ENCODE measurements around the gene POLA1.

Gene POLA1

DNA sequence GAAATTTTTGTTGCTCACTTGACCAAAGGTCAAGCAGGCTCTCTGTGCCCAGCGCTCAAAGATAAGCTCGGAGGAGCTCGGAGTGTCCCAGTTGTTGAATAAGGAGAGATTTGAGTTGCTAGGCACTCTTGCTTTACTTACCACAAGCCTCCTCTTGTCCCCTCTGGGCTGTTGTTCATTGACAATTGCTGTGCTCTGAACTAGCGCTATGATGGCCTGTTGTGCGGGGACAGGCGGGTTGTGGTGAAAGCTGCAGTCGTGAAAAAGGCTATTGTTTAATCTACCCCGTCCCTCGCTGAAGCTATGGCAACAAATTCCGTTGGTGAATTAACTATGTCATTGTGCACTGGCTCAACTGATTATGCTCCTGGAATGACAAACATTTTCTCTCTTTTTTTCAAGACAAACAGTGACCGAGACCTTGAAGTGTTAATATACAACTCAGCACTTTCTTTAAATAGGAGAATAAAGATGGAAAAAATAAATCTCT is 21.0 kb upstream of the POLA1 start:
- no peak for ATAC-seq

DNA sequence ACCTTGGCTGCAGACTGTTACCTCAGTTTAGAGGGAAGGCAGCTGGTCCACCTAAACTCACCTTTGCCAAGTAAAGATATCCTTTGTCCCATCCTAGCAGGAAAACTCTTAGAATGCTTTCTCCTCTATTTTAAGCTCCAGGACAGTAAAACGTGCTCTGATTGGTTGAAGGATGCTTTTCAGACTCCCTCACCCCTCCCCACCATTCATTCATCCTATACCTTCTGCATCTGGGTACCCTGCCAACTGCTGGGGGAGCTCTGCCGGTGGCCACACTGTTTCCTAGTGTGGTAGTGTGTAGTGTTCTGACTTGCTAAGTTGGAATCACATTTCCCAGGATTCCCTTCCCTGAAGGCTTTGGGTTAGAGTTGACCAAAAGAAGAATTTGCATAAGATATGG is 20.3 kb upstream of the POLA1 start:
- DNase-seq (no peak), ATAC-seq (no peak)
- no peaks in the 10 kb centered on the region for H3K4me1 Mint-ChIP-seq
- H3K27me3 Mint-ChIP-seq = no peaks in the 10 kb centered on the region
- no peak overlapping the region for H3K27ac Mint-ChIP-seq
- H3K9me3 Mint-ChIP-seq = no peaks in the 10 kb centered on the region
- H3K36me3 Mint-ChIP-seq (ENCODE audit: low read depth) = no peaks in the 10 kb centered on the region
- no peak overlapping the region for H3K4me3 Mint-ChIP-seq

More for the DNA sequence above, 21.0 kb upstream of the POLA1 start:
- no peak overlapping the region for H3K4me3 Mint-ChIP-seq
- H3K36me3 Mint-ChIP-seq (ENCODE audit: low read depth) = no peaks in the 10 kb centered on the region
- no peaks in the 10 kb centered on the region for H3K4me1 Mint-ChIP-seq
- H3K27ac Mint-ChIP-seq = no peak overlapping the region
- DNase-seq = no peak
- H3K27me3 Mint-ChIP-seq = peaks cover 3% of the 10 kb centered on the region
- no peaks in the 10 kb centered on the region for H3K9me3 Mint-ChIP-seq

DNA sequence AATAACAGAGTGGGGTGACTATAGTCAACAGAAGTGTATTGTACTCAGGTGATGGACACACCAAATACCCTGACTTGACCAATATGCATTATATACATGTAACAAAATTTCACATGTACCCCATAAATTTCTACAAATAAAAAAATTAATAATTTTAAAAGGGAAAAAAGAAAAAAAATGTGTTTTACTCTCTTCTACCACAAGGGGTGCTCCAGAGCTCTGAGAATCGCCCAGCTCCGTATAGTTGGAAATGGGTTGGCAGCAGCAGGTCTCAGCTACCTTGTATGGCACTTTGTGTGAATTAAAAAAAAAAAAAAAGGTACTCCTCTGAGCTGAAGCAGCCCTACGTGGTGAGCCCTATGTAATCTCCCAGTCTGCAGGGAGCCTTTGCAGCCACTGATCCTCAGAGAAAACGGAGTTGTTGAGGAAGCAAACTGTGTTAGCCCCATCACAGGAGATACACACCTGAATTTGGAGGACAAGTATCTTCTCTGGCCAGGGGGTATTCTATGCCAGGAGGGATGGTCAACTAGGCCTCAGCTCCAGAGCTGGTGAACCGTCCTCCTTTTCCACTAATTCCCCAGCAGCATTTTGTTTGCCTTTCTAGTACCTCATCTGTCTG is 17.2 kb upstream of the POLA1 start:
- DNase-seq (no peak), ATAC-seq (no peak)
- Mint-ChIP-seq H3K36me3 (ENCODE audit: low read depth) (no peaks in the 10 kb centered on the region), H3K27ac (no peak overlapping the region), H3K4me3 (no peak overlapping the region), H3K27me3 (peaks cover 4% of the 10 kb centered on the region), H3K9me3 (no peaks in the 10 kb centered on the region), H3K4me1 (peaks cover 4% of the 10 kb centered on the region)

DNA sequence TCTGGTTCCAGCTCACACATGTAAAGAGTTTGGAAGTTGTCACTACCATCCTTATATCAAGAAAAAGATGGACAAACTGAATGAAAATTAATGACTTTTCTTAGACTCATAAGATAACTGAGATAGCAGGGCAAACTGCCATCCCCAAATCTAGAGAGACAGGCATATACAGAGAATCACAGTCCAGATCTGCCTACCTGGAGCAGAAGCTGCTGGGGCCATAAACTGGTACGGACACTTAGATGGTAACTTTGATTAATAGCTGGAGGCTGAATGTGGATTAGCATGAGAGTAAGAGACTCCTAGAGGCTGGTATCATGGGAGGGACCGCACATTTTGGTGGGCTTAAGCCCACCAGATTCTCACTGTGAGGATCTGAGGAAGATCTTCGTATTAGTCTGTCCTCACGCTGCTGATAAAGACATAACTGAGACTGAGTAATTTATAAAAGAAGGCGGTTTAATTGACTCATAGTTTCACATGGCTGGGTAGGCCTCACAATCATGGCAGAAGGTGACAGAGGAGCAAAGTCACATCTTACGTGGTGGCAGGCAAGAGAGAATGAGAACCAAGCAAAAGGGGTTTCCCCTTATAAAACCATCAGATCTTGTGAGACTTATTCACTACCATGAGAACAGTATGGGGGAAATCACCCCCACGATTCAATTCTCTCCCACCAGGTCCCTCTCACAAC is 10.8 kb upstream of the POLA1 start:
- Mint-ChIP-seq H3K36me3 (ENCODE audit: low read depth) (peaks cover 3% of the 10 kb centered on the region), H3K9me3 (peaks cover 10% of the 10 kb centered on the region), H3K4me3 (peak overlapping the region; percentile 30), H3K4me1 (peaks cover 30% of the 10 kb centered on the region), H3K27me3 (peaks cover 7% of the 10 kb centered on the region), H3K27ac (peak overlapping the region; percentile 89)
- ATAC-seq (peak; percentile 98), DNase-seq (peak; percentile 26)

DNA sequence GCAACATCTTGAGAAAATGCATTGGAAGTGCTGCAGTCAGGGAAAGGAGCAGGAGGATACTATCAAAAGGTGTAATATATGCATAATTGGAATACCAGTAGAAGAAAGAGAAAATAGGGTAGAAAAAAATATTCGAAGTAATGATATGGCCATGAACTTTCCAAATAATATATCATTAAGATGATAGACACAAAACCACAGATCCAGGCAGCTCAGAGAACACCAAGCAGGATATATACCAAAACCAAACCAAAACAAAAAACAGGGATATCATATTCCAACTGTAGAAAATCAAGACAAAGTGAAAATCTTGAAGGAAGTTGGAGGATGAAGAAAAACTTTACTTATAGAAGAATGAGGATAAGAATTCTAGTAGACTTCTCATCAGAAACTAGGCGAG is 9.7 kb upstream of the POLA1 start:
- ATAC-seq (no peak), DNase-seq (no peak)
- no peak overlapping the region for H3K27ac Mint-ChIP-seq
- H3K9me3 Mint-ChIP-seq = peaks cover 10% of the 10 kb centered on the region
- no peak overlapping the region for H3K4me3 Mint-ChIP-seq
- peaks cover 8% of the 10 kb centered on the region for H3K27me3 Mint-ChIP-seq
- peaks cover 3% of the 10 kb centered on the region for H3K36me3 Mint-ChIP-seq (ENCODE audit: low read depth)
- peaks cover 30% of the 10 kb centered on the region for H3K4me1 Mint-ChIP-seq

DNA sequence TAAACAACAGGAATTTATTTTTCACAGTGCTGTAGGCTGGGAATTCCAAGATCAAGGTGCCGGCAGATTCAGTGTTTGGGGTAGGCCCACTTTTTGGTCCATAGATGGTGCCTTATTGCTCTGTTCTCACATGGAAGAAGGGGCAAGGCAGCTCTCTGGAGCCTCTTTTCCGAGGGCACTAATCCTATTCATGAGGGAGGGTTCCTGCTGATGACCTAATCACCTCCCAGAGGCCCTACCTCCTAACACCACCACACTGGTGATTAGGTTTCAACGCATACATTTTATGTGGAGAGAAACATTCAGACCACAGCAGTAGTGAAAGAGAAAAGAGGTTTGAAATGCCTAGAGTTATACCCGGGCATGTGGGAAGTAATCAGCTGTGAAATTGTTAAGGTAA is 1.4 kb upstream of the POLA1 start:
- Mint-ChIP-seq H3K4me1 (peaks cover 29% of the 10 kb centered on the region), H3K4me3 (peak overlapping the region; percentile 85), H3K27ac (no peak overlapping the region), H3K9me3 (no peaks in the 10 kb centered on the region), H3K36me3 (ENCODE audit: low read depth) (peaks cover 16% of the 10 kb centered on the region), H3K27me3 (peaks cover 1% of the 10 kb centered on the region)
- DNase-seq = no peak
- ATAC-seq = no peak

DNA sequence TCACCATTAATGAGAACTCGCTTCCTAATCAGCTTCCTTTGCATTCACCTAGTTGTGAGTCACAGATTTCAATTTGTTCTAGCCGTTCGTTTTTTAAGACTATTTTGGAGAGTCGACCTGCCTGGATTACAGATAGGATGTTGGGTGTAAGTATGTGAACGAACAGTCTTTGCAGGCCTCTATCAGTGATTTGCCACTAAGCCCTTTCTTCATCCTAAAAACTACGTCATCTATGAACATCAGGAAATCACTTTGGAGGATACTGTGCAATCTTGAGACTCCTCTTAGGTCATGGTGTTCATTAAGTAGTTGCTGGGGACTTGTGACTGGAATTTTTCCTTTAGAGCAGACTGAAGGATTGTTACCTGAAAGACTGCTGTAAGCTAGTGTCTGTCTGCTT is 1.1 kb downstream of the POLA1 start:
- H3K27ac Mint-ChIP-seq = peak overlapping the region; percentile 85
- H3K36me3 Mint-ChIP-seq (ENCODE audit: low read depth) = peaks cover 23% of the 10 kb centered on the region
- no peaks in the 10 kb centered on the region for H3K9me3 Mint-ChIP-seq
- peaks cover 30% of the 10 kb centered on the region for H3K4me1 Mint-ChIP-seq
- H3K4me3 Mint-ChIP-seq = peak overlapping the region; percentile 85
- DNase-seq = no peak
- no peak for ATAC-seq
- H3K27me3 Mint-ChIP-seq = no peaks in the 10 kb centered on the region

DNA sequence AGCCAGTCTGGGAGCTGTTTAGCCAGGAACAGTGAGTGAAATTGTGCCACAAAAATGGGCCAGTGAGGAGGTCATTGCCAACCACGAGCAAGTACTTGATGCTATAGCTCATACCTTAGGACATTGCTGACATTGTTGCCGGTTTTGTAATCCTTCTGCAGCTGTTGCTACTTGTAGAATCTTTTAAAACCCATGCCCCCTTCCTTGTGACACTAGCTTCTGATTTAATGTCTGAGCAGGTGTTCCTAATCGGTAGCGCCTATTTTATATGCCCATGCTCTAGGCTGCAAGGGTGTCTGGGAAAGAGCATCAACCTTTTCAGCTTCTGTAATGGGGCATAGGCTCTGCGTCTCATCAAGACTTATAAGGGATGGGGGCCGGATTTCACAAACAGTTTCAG is 2.6 kb downstream of the POLA1 start:
- H3K27me3 Mint-ChIP-seq = no peaks in the 10 kb centered on the region
- DNase-seq (no peak), ATAC-seq (no peak)
- no peaks in the 10 kb centered on the region for H3K9me3 Mint-ChIP-seq
- H3K4me3 Mint-ChIP-seq = peak overlapping the region; percentile 41
- H3K4me1 Mint-ChIP-seq = peaks cover 33% of the 10 kb centered on the region
- H3K36me3 Mint-ChIP-seq (ENCODE audit: low read depth) = peaks cover 26% of the 10 kb centered on the region
- H3K27ac Mint-ChIP-seq = no peak overlapping the region

DNA sequence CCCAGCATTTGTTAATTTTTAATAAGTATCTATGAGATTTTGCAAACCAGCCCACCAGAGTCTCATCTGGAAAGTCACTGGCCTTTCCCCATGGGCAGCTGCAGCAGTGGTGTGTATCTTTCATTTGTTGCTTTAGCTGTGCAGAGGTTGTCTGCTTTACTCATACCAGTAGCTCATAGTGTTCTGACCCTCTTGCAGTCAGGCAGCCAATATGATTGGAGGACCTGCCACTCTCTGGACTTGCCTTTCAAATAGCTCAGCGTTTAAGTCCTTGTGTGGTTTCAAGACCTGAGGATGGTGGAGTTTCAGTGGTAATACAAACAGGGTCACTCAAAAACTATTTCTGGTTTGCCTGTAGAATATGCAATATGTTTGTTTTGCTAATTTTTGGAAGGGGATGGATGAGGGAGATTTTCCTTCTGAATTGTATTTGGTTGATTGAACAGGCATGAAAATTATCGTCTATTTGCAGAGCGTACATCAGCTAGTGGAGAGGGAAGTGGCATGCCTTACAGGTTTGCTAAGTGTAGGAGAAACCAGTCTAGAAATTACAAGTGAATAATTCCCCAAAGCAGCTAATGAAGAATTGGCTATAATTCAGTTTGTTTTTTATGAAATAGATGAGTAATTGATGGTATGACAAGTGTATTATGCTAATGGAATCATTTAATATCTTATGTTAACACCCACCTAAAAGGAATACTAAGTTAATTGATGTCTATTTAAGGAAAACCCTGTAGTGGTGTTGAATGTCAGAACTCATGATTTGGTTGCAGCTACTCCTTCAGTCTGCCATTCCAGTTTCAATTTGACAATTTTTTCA is 8.9 kb downstream of the POLA1 start:
- Mint-ChIP-seq H3K4me1 (peaks cover 12% of the 10 kb centered on the region), H3K27me3 (no peaks in the 10 kb centered on the region), H3K36me3 (ENCODE audit: low read depth) (peaks cover 36% of the 10 kb centered on the region), H3K27ac (no peak overlapping the region), H3K9me3 (no peaks in the 10 kb centered on the region), H3K4me3 (no peak overlapping the region)
- peak; percentile 28 for ATAC-seq
- DNase-seq = no peak

DNA sequence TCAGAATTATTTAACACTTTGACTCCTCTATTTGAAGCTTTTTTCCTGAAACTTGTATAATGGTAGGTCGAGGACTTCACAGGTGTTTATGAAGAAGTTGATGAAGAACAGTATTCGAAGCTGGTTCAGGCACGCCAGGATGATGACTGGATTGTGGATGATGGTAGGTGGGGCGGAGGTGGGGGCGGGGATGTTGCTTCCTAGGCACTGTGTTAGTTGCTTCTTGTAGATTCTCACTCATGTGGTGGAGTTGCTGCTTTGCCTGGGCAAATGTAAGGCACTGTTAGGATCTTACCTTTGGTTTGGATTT is 9.4 kb downstream of the POLA1 start:
- no peak overlapping the region for H3K4me3 Mint-ChIP-seq
- H3K4me1 Mint-ChIP-seq = peaks cover 12% of the 10 kb centered on the region
- no peak overlapping the region for H3K27ac Mint-ChIP-seq
- no peaks in the 10 kb centered on the region for H3K9me3 Mint-ChIP-seq
- ATAC-seq (no peak), DNase-seq (no peak)
- peaks cover 40% of the 10 kb centered on the region for H3K36me3 Mint-ChIP-seq (ENCODE audit: low read depth)
- no peaks in the 10 kb centered on the region for H3K27me3 Mint-ChIP-seq

DNA sequence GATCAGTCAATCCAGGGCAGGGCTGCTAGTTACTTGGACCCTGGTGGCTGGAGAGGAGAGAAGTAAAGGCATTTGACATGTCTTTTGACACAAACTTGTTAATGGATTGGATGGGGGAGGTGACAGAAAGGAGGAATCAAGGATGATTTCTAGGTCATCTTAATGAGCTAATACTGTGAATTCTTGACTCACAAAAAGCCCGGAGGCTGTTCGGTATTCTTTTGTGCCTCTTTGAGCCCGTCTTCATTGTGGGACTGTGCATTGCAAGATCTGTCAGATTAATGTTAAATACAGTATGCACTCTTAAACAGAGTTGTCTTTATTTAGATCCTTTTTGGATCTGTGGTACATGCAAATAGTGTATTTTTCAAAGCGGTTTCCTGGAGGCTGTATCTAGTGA is 25.1 kb downstream of the POLA1 start:
- ATAC-seq (no peak), DNase-seq (no peak)
- Mint-ChIP-seq H3K4me1 (no peaks in the 10 kb centered on the region), H3K27ac (no peak overlapping the region), H3K4me3 (no peak overlapping the region), H3K36me3 (ENCODE audit: low read depth) (peaks cover 53% of the 10 kb centered on the region), H3K27me3 (no peaks in the 10 kb centered on the region), H3K9me3 (no peaks in the 10 kb centered on the region)

DNA sequence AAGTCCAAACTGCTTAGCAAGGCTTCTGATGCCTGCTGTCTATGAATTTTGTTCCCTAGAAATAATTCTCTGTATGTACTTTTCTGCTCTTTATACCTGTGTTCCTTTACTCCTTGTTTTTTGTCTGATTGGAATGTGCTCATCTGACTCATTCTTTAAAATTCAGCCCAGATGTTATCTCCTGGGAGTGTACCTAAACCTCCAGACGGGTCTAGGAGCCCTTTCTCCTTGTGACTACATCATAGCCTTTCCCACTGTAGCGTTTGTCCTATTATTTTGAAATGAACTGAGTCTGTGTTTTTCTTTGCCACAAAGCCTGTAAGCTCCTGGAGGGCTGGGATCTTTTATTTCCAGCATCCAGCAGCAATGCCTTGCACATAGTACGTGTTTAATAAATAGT is 26.3 kb downstream of the POLA1 start:
- no peaks in the 10 kb centered on the region for H3K27me3 Mint-ChIP-seq
- peaks cover 52% of the 10 kb centered on the region for H3K36me3 Mint-ChIP-seq (ENCODE audit: low read depth)
- H3K4me3 Mint-ChIP-seq = no peak overlapping the region
- ATAC-seq (no peak), DNase-seq (no peak)
- H3K4me1 Mint-ChIP-seq = no peaks in the 10 kb centered on the region
- H3K9me3 Mint-ChIP-seq = no peaks in the 10 kb centered on the region
- no peak overlapping the region for H3K27ac Mint-ChIP-seq

DNA sequence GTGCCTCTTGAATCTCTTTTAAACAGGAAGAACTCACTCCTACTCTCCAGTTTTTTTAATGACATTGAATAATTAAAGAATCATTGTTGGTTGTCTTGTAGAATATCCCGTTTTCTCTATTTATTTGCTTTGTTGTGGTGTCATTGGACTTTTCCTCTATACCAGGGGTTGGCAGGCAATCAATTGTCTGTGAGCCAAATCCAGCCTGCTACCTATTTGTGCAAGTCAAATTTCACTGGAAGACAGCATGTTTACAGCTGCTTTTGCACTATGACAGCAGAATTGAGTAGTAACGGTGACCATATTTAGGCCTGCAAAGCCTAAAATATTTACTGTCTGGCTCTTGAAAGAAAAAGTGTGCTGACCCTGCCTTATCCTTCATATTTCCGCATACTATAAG is 34.8 kb downstream of the POLA1 start:
- Mint-ChIP-seq H3K27ac (no peak overlapping the region), H3K4me3 (no peak overlapping the region), H3K36me3 (ENCODE audit: low read depth) (peaks cover 58% of the 10 kb centered on the region)

DNA sequence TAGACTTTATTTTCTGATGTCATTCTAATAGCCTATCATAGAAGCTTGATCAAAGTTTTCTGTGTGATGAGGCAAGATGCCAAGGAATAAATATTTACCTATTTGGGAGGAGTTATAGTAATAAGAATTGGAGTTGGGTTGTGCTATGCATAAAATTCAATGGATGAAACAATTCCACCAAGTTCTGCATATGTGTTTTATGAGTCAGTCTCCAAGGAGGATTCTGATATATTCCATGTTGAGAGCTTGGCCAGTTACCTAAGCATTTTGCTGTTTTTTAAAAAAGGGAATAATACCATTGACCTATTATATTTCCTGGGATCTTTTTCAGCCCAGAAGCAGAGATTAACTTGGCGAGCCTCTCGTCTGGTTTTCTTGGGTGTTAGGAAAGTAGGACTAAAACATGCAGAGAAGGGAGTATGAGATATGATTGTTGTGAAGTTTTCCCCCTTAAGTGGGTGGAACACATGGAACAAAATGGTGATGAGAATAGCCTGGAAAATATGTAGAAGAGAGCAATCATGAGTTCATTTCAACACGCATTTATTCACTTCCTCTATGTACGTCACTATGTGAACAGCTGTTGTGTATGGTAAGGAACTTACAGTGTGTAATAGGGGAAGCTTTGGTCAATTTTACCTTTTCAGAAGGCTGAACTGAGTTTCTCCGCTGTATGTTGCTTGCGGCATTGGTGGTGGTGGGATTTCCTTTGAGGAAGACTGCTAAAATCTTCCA is 39.2 kb downstream of the POLA1 start:
- Mint-ChIP-seq H3K4me1 (no peaks in the 10 kb centered on the region), H3K27ac (no peak overlapping the region), H3K9me3 (no peaks in the 10 kb centered on the region), H3K4me3 (no peak overlapping the region), H3K36me3 (ENCODE audit: low read depth) (peaks cover 39% of the 10 kb centered on the region), H3K27me3 (no peaks in the 10 kb centered on the region)
- DNase-seq (no peak), ATAC-seq (no peak)

More for the DNA sequence above, 34.8 kb downstream of the POLA1 start:
- ATAC-seq = no peak
- no peaks in the 10 kb centered on the region for H3K9me3 Mint-ChIP-seq
- H3K4me1 Mint-ChIP-seq = no peaks in the 10 kb centered on the region
- no peaks in the 10 kb centered on the region for H3K27me3 Mint-ChIP-seq
- DNase-seq = no peak
